Heart right ventricle (tissue), 16 donors: ENCODE results near the gene SPAG8. TPM values are rescaled to one million over a fixed set of nuclear protein-coding genes. Genes with fewer than 3 reads are reported as not detected.
A peak's percentile ranks its signal among the peaks of the same experiment; 100 is the strongest.

Source experiments
- ATAC-seq, 8 donors: fragments of 200-7000 bp; cut with Tn5 transposase; one replicate each; pipeline ENCODE4 v1.9.1; 2020; ENCODE audit warnings: mild to moderate bottlenecking in 8 of 8, moderate library complexity in 8 of 8, moderate number of reproducible peaks in 1 of 8
- DNase-seq, 2 donors: peaks; one replicate each; pipeline ENCODE4 v3.0.0-alpha.2; 2020
- H3K27ac ChIP-seq, 10 donors: fragments of 200-600 bp; sonication (generic) in 2 of 10; one replicate each; pipeline versions ENCODE4 v1.5.0 to v1.8.0; 2020 to 2022; ENCODE audit warnings: mild to moderate bottlenecking in 3 of 10
- H3K27me3 ChIP-seq, 7 donors: fragments of 200-600 bp; one replicate each; pipeline ENCODE4 v1.8.0; 2021 to 2022; ENCODE audit warnings: mild to moderate bottlenecking in 2 of 7
- H3K36me3 ChIP-seq, 9 donors: fragments of 200-600 bp; sonication (generic) in 1 of 9; one replicate each; pipeline versions ENCODE4 v1.5.0 to v1.8.0; 2020 to 2022; ENCODE audit warnings: mild to moderate bottlenecking in 2 of 9
- H3K4me1 ChIP-seq, 9 donors: fragments of 200-600 bp; sonication (generic) in 1 of 9; one replicate each; pipeline versions ENCODE4 v1.5.0 to v1.8.0; 2020 to 2022; ENCODE audit warnings: mild to moderate bottlenecking in 4 of 9
- H3K4me3 ChIP-seq, 10 donors: fragments of 200-600 bp; sonication (generic) in 2 of 10; one replicate each; pipeline versions ENCODE4 v1.5.0 to v1.8.0; 2020 to 2022; ENCODE audit warnings: mild to moderate bottlenecking in 7 of 10, moderate library complexity in 2 of 10
- H3K9me3 ChIP-seq, 11 donors: fragments of 200-600 bp in 10 of 11; sonication (generic) in 2 of 11; one replicate each; pipeline versions ENCODE4 v1.5.0 to v1.8.0; 2013 to 2022; ENCODE audit warnings: mild to moderate bottlenecking in 2 of 11, control low read depth in 1 of 11, moderate library complexity in 1 of 11
- WGBS, 2 donors: extraction: QIAGEN DNeasy Blood & Tissue Kit; methylation state at CpG; one replicate each; pipeline ENCODE4 v1.1.7; 2013; ENCODE audit warnings: inconsistent platforms in 1 of 2; 5-methylcytosine and 5-hydroxymethylcytosine counted together
- intact Hi-C, 10 donors: fragments of 100-400 bp; cut with DNase I; formaldehyde crosslinking; loops; one replicate each; pipeline versions ENCODE4 v1.11.1 to v1.14.2; 2022
- polyA plus RNA-seq, 2 donors: library from polyadenylated mRNA; stranded (reverse); fragments of 200-250 nt; gene quantifications; one replicate each; pipeline ENCODE4 v1.2.3, GENCODE V29; 2013
- total RNA-seq, 10 donors: library from RNA; stranded (reverse); fragmentation: NEBNext Ultra II Directional in 3 of 10; extraction: Animal tissue kit (Norgen Biotek cat#: 25700) in 3 of 10; gene quantifications; one replicate each; pipeline versions ENCODE4 v1.2.1 to v1.2.4, GENCODE V29; 2021 to 2023
- TF ChIP-seq, protein P1 (sequence below), 9 donors: fragments of 200-600 bp; sonication (generic) in 2 of 9; IDR thresholded peaks; one replicate each; pipeline versions ENCODE4 v1.5.0 to v1.8.0; 2021 to 2022; ENCODE audit warnings: antibody characterized with exemption in 9 of 9, mild to moderate bottlenecking in 5 of 9, moderate library complexity in 1 of 9
- donor health status: Arrhythmogenic right ventricular cardiomyopathy.
- donor health status: ischemic (EF 13 %, LVEDD 7.1; RV severe dilation, severe dysfunction).
- donor health status: healthy with polysubstance abuse.
- donor health status: DM: no; HTN: yes; CAD: no.
- donor health status: DM: no; HTN: no; CAD: no.
- donor health status: ischemic (EF 25% LVEDD 6.9; RV normal size, moderate dysfunction).
- donor health status: ischemic (EF 25% LVEDD 5.7; RV mildly dilated, moderate dysfunction).
- donor health status: healthy.
- donor health status: DM: yes; HTN: yes; CAD: no.
- donor health status: Ischemic cardiomyopathy.
- donor health status: ischemic (EF 35%, LVEDD 5.7; RV mildly dilated, moderate dysfunction).
- donor health status: nonischemic (EF 11% LVEDD 7.7; RV severe dilation, severe dysfunction).
- donor health status: DM: yes; HTN: yes; CAD: no.
- donor health status: PGD.
- donor health status: ischemic (EF 29% LVEDD 5.4; RV normal size, mild dysfunction).
- donor health status: nonischemic (EF 23%, LVEDD 6.1; RV moderate dilation, normal function).

Gene SPAG8
- total and polyA plus RNA-seq, 12 donors: 0.84 to 6.0 (median 2.9) TPM

GRCh38 chr9:35829084-35829763 is 17.2 kb upstream of the SPAG8 start, which contains the start of gene TMEM8B:
TMEM8B (plus strand) TSS chr9:35829228; CDS start chr9:35829448, 220 bp downstream.
- TF ChIP-seq, protein P1, sequence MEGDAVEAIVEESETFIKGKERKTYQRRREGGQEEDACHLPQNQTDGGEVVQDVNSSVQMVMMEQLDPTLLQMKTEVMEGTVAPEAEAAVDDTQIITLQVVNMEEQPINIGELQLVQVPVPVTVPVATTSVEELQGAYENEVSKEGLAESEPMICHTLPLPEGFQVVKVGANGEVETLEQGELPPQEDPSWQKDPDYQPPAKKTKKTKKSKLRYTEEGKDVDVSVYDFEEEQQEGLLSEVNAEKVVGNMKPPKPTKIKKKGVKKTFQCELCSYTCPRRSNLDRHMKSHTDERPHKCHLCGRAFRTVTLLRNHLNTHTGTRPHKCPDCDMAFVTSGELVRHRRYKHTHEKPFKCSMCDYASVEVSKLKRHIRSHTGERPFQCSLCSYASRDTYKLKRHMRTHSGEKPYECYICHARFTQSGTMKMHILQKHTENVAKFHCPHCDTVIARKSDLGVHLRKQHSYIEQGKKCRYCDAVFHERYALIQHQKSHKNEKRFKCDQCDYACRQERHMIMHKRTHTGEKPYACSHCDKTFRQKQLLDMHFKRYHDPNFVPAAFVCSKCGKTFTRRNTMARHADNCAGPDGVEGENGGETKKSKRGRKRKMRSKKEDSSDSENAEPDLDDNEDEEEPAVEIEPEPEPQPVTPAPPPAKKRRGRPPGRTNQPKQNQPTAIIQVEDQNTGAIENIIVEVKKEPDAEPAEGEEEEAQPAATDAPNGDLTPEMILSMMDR (IDR thresholded peaks at IDR 0.05): no peak
- H3K27ac ChIP-seq: peak within 1 kb of the TSS; percentile 91 to 98 (median 96)
- H3K27me3 ChIP-seq: no peaks in the 10 kb centered on the region
- H3K4me1 ChIP-seq: peaks cover 4 to 53% (median 39%) of the 10 kb centered on the region in 9 donors
- peak; percentile 96 to 98 for DNase-seq
- intact Hi-C loops: loop anchor here in 7 of 10 donors (2.0 to 5.0 kb wide), 5 partner anchors 37 to 172 kb away; partner anchors contain the start of genes NPR2 (in 3 of the 7), CCDC107 (in 1 of the 7), CREB3 (in 1 of the 7) and RMRP (in 1 of the 7)
- H3K9me3 ChIP-seq: no peaks in the 10 kb centered on the region
- peak; percentile 91 to 94 (median 92) for ATAC-seq
- H3K4me3 ChIP-seq: peak within 1 kb of the TSS; percentile 70 to 87 (median 82)
- H3K36me3 ChIP-seq: no peaks in the 10 kb centered on the region
- 1 to 2% methylated on average over 38 to 53 of the region's 53 CpGs for WGBS, 2 donors

DNA sequence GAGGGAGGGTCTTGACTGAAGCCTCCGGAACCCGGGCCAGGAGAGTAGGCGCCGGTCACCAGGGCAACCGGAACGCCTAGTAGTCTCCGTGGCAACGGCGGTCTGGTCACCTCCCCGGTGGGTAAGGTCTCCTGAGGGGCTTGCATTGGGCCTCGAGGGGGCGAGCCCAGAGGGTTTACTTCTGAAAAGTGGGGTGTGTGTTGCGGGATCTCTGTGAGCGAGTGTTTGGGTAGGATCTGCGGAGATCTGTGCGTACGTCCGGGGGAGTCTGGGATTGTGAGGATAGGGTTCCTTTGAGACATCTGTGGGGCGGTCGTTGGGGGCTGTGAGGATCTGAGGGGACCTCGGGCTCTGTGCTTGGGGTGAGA is 16.6 kb upstream of the SPAG8 start, which contains the start of gene FAM221B:
Gene FAM221B, minus strand, starts transcription at position 17 of the 368 bp plus-strand sequence. CDS start 2,571 bp downstream, outside the sequence.
- 2% methylated on average over 21 of the region's 21 CpGs for WGBS, 2 donors
- H3K27me3 ChIP-seq: no peaks in the 10 kb centered on the region

GRCh38 chr9:35827486-35827885 is 15.4 kb upstream of the SPAG8 start:
- Histone ChIP-seq H3K27ac (no peak overlapping the region), H3K27me3 (no peaks in the 10 kb centered on the region), H3K4me3 (no peak overlapping the region), H3K36me3 (no peaks in the 10 kb centered on the region), H3K9me3 (no peaks in the 10 kb centered on the region), H3K4me1 (peaks cover 0 to 36% (median 23%) of the 10 kb centered on the region in 9 donors)
- TF ChIP-seq, protein P1 (IDR thresholded peaks at IDR 0.05): no peak
- intact Hi-C loops: loop anchor here in 6 of 10 donors (2.0 to 5.0 kb wide), 6 partner anchors 35 to 170 kb away; partner anchors contain the start of genes NPR2 (in 4 of the 6), CCDC107 (in 1 of the 6), CREB3 (in 1 of the 6) and RMRP (in 1 of the 6)
- DNase-seq (no peak), ATAC-seq (no peak)
- WGBS, 2 donors: 87 to 94% methylated on average over 3 of the region's 3 CpGs

More for the DNA sequence above, 16.6 kb upstream of the SPAG8 start, which contains the start of gene FAM221B:
- TF ChIP-seq, protein P1 (IDR thresholded peaks at IDR 0.05): no peak
- Histone ChIP-seq H3K36me3 (no peaks in the 10 kb centered on the region), H3K9me3 (no peaks in the 10 kb centered on the region), H3K4me3 (peak within 1 kb of the TSS; percentile 70 to 87 (median 82)), H3K27ac (peak within 1 kb of the TSS; percentile 91 to 98 (median 96)), H3K4me1 (peaks cover 4 to 48% (median 35%) of the 10 kb centered on the region in 9 donors)
- intact Hi-C loops: loop anchor here in 7 of 10 donors (2.0 to 5.0 kb wide), 5 partner anchors 36 to 171 kb away; partner anchors contain the start of genes NPR2 (in 3 of the 7), CCDC107 (in 1 of the 7), CREB3 (in 1 of the 7) and RMRP (in 1 of the 7)
- peak in 5 of 8 donors; percentile 1 to 7 (median 5) for ATAC-seq
- peak in 1 of 2 donors; percentile 29 for DNase-seq

- DNase-seq (peak in 1 of 2 donors; percentile 51), ATAC-seq (peak in 7 of 8 donors; percentile 23 to 57 (median 43))
- TF ChIP-seq, protein P1 (IDR thresholded peaks at IDR 0.05): peak; percentile 38 to 89 (median 77)
- 31 to 38% methylated on average over 4 of the region's 4 CpGs for WGBS, 2 donors
- no peaks in the 10 kb centered on the region for H3K9me3 ChIP-seq
- no peak overlapping the region for H3K4me3 ChIP-seq
- peaks cover 0 to 28% (median 23%) of the 10 kb centered on the region in 9 donors for H3K4me1 ChIP-seq
- H3K36me3 ChIP-seq: no peaks in the 10 kb centered on the region
- H3K27ac ChIP-seq: peak overlapping the region in 3 of 10 donors; percentile 2 to 27 (median 3)
- intact Hi-C loops: loop anchor here in 7 of 10 donors (1.0 to 5.0 kb wide), 7 partner anchors 34 to 169 kb away; partner anchors contain the start of genes NPR2 (in 4 of the 7), CCDC107 (in 1 of the 7), CREB3 (in 1 of the 7) and RMRP (in 1 of the 7)
- H3K27me3 ChIP-seq: no peaks in the 10 kb centered on the region
Measured at GRCh38 chr9:35826071-35826701, 14.1 kb upstream of the SPAG8 start.
